Uterus (tissue), 4 donors: ENCODE measurements around the gene WNT16. TPM values are rescaled to one million over a fixed set of nuclear protein-coding genes. Genes with fewer than 3 reads are reported as not detected.

ENCODE experiments used
- DNase-seq, 2 donors: peaks; one replicate each; pipeline ENCODE4 v3.0.0-alpha.2; 2019 to 2020
- H3K27ac ChIP-seq, 2 donors: fragments of 200-600 bp; sonication (generic); 1 replicate in 1 of 2; 2 replicates in 1 of 2; pipeline ENCODE4 v1.5.1; 2016 to 2018
- H3K27me3 ChIP-seq, 2 donors: fragments of 200-600 bp; sonication (generic); one replicate each; pipeline ENCODE4 v1.5.1; 2018 to 2019; ENCODE audit warnings: control low read depth in 1 of 2
- H3K36me3 ChIP-seq, 2 donors: fragments of 200-600 bp; sonication (generic); one replicate each; pipeline ENCODE4 v1.5.1; 2019; ENCODE audit warnings: control low read depth in 1 of 2
- H3K4me1 ChIP-seq, 2 donors: fragments of 200-600 bp; sonication (generic); one replicate each; pipeline ENCODE4 v1.5.1; 2018 to 2019; ENCODE audit warnings: control low read depth in 1 of 2
- H3K4me3 ChIP-seq, 2 donors: fragments of 200-600 bp; sonication (generic); 1 replicate in 1 of 2; 2 replicates in 1 of 2; pipeline ENCODE4 v1.5.1; 2018 to 2019; ENCODE audit warnings: mild to moderate bottlenecking in 1 of 2
- H3K9me3 ChIP-seq, 2 donors: fragments of 200-600 bp; sonication (generic); one replicate each; pipeline ENCODE4 v1.5.1; 2019; ENCODE audit warnings: control low read depth in 1 of 2
- CTCF ChIP-seq, 4 experiments: fragments of 200-600 bp in 2 of 4; fragments of 450-650 bp in 2 of 4; sonication (generic) in 2 of 4; IDR thresholded peaks; one replicate each; pipeline ENCODE4 v1.5.1; 2016 to 2019; ENCODE audit warnings: antibody characterized with exemption in 4 of 4, mild to moderate bottlenecking in 2 of 4, moderate library complexity in 1 of 4
- POLR2A ChIP-seq, 2 donors: fragments of 450-650 bp; IDR thresholded peaks; one replicate each; pipeline ENCODE4 v1.6.1; 2016; ENCODE audit warnings: antibody characterized with exemption in 2 of 2, mild to moderate bottlenecking in 1 of 2, moderate library complexity in 1 of 2
- intact Hi-C: fragments of 100-400 bp; cut with DNase I; formaldehyde crosslinking; loops from one replicate; pipeline ENCODE4 v1.15.1; 2023; ENCODE audit warnings: low total_unique reads
- total RNA-seq, 4 donors: library from RNA; depleted of rRNA in 3 of 4; stranded (reverse); fragments of >200 nt in 3 of 4; gene quantifications; one replicate each; pipeline versions ENCODE4 v1.1.0 to v1.2.4, GENCODE V29; 2014 to 2023
- donor health status: DM: yes; HTN: yes; CAD: no.

WNT16 gene
- total RNA-seq, 4 donors from 2014 or later: 1.7 TPM; not detected in 3

DNA sequence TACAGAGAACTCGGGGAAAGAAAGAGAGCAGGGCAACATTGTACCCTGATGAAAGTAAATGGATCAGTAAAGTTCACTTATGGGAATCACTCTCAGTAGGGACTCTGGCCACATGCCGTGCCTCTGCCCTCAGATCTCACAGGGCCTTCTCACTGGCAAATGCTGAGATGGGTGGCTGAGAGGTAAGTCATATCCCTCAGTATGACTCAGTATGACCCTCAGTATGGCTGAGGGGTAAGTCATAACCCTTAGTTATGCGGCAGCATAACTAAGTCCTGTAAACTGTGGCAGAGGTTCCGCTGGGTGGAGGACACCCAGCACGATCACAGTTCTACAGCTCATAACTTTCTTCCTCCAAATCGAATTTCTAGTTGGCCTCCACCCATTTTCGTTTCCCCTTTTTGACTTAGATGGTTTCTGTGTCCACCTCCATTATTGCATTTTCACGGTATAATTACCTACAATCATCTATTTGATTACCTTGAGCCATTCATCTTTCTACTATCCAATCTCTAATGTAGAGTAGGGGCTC lies 26.5 kb upstream of the WNT16 start:
- no peaks in the 10 kb centered on the region for H3K9me3 ChIP-seq
- no peaks in the 10 kb centered on the region for H3K36me3 ChIP-seq
- intact Hi-C loops: no loop called here
- H3K4me3 ChIP-seq: no peak overlapping the region
- no peaks in the 10 kb centered on the region for H3K27me3 ChIP-seq
- DNase-seq: no peak
- no peak overlapping the region for H3K27ac ChIP-seq
- TF ChIP-seq CTCF (IDR thresholded peaks at IDR 0.05) (no peak), POLR2A (IDR thresholded peaks at IDR 0.05) (no peak)
- no peaks in the 10 kb centered on the region for H3K4me1 ChIP-seq

- no peak for DNase-seq
- H3K27me3 ChIP-seq: no peaks in the 10 kb centered on the region
- no peaks in the 10 kb centered on the region for H3K9me3 ChIP-seq
- H3K4me3 ChIP-seq: no peak overlapping the region
- TF ChIP-seq CTCF (IDR thresholded peaks at IDR 0.05): no peak
- TF ChIP-seq POLR2A (IDR thresholded peaks at IDR 0.05): no peak
- no peaks in the 10 kb centered on the region for H3K36me3 ChIP-seq
- no peak overlapping the region for H3K27ac ChIP-seq
- intact Hi-C loops: no loop called here
- H3K4me1 ChIP-seq: no peaks in the 10 kb centered on the region
Observed at GRCh38 chr7:121303422-121304101, 25.2 kb upstream of the WNT16 start.

- Histone ChIP-seq H3K4me3 (no peak overlapping the region), H3K9me3 (no peaks in the 10 kb centered on the region), H3K27ac (no peak overlapping the region), H3K4me1 (no peaks in the 10 kb centered on the region), H3K27me3 (no peaks in the 10 kb centered on the region), H3K36me3 (no peaks in the 10 kb centered on the region)
- intact Hi-C loops: no loop called here
- DNase-seq: no peak
- no peak for TF ChIP-seq CTCF (IDR thresholded peaks at IDR 0.05)
- TF ChIP-seq POLR2A (IDR thresholded peaks at IDR 0.05): no peak
Observed at GRCh38 chr7:121304102-121304658, 24.6 kb upstream of the WNT16 start.

- Histone ChIP-seq H3K36me3 (no peaks in the 10 kb centered on the region), H3K27me3 (no peaks in the 10 kb centered on the region), H3K4me3 (no peak overlapping the region), H3K4me1 (no peaks in the 10 kb centered on the region), H3K27ac (no peak overlapping the region), H3K9me3 (no peaks in the 10 kb centered on the region)
- DNase-seq: no peak
- intact Hi-C loops: no loop called here
- no peak for TF ChIP-seq POLR2A (IDR thresholded peaks at IDR 0.05)
- no peak for TF ChIP-seq CTCF (IDR thresholded peaks at IDR 0.05)
Observed at GRCh38 chr7:121305109-121305508, 23.7 kb upstream of the WNT16 start.

DNA sequence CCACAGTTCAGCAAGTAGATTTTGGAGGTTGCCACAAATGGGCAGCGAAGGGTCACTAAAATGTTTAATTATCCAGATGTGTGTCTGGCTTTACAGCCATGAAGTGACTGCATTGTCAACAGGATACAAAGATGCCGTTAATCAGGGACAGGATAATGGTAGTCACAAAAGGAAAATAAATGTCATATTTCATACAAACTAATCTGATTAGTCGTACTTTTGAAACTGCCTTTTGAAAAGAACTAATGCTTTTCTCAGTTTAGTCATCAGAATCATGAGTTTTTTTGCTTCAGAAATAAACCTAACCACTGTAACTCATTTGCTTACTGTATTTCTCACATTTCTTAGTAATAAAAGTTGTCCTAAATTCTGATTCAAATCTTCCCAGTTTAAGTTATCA lies 22.2 kb upstream of the WNT16 start:
- Histone ChIP-seq H3K27me3 (no peaks in the 10 kb centered on the region), H3K4me3 (no peak overlapping the region), H3K9me3 (no peaks in the 10 kb centered on the region), H3K4me1 (no peaks in the 10 kb centered on the region), H3K27ac (no peak overlapping the region), H3K36me3 (no peaks in the 10 kb centered on the region)
- intact Hi-C loops: no loop called here
- TF ChIP-seq POLR2A (IDR thresholded peaks at IDR 0.05) (no peak), CTCF (IDR thresholded peaks at IDR 0.05) (no peak)
- DNase-seq: no peak
